ENCODE measurements around the gene ZNF488. TPM values are rescaled to one million over a fixed set of nuclear protein-coding genes. Genes with fewer than 3 reads are reported as not detected.
"Not testable (repeated sequence)": the region's sequence is repeated elsewhere in the genome, so short reads cannot be mapped to it uniquely, and the experiment has no call there.

ZNF488 gene
- total RNA-seq, 2 donors from 2014 or later = not detected

DNA sequence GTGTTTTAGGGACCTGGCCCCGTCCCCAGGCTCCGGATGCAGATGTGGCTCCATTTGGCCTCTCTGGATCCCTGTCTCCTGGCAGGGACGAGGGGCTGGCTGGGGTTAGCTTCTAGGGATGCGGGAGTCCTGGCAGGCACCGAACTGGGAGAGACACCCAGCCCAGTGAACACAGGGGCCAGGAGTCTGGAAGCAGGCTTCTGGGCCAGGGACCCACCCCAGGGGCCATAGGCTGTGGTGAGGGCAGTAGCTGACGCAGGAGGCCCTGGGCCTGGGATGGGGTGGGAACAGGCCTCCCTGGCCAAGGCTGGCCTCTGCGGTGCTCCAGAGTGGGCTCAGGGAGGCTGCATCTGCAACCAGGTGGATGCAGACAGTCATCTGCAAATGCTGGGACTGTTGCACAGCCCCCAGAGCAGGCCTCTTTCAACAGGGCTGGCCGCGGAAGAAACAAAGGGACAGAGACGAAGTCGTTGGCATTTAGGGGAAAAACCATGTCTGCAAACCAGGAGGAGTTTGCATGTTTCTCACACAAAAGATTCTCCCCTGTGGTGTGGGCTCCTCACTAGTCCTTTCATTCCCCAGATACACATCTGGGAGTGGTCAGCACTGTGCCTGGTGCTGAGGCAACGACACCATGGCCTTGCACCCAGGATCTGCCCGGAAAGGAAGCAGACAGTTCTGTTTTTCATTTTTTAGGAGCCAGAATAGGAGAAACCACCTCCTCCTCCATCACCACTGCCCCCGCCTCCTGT, 36.4 kb upstream of the ZNF488 start:
- H3K27me3 ChIP-seq (replicated peaks; ENCODE audit: insufficient read depth) = no peaks in the 10 kb centered on the region
- no peaks in the 10 kb centered on the region for H3K9me3 ChIP-seq
- H3K27ac ChIP-seq = no peak overlapping the region
- ATAC-seq (ENCODE audit: insufficient number of reproducible peaks, low FRiP score, low read depth) (no peak), DNase-seq (ENCODE audit: low spot score) (no peak)
- TF ChIP-seq, protein P1, sequence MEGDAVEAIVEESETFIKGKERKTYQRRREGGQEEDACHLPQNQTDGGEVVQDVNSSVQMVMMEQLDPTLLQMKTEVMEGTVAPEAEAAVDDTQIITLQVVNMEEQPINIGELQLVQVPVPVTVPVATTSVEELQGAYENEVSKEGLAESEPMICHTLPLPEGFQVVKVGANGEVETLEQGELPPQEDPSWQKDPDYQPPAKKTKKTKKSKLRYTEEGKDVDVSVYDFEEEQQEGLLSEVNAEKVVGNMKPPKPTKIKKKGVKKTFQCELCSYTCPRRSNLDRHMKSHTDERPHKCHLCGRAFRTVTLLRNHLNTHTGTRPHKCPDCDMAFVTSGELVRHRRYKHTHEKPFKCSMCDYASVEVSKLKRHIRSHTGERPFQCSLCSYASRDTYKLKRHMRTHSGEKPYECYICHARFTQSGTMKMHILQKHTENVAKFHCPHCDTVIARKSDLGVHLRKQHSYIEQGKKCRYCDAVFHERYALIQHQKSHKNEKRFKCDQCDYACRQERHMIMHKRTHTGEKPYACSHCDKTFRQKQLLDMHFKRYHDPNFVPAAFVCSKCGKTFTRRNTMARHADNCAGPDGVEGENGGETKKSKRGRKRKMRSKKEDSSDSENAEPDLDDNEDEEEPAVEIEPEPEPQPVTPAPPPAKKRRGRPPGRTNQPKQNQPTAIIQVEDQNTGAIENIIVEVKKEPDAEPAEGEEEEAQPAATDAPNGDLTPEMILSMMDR (IDR thresholded peaks at IDR 0.05) = no peak
- H3K4me1 ChIP-seq (ENCODE audit: control insufficient read depth in 1 of 2, low read depth in 2 of 2) = no peaks in the 10 kb centered on the region
- H3K4me3 ChIP-seq = no peak overlapping the region
- H3K36me3 ChIP-seq = no peaks in the 10 kb centered on the region

DNA sequence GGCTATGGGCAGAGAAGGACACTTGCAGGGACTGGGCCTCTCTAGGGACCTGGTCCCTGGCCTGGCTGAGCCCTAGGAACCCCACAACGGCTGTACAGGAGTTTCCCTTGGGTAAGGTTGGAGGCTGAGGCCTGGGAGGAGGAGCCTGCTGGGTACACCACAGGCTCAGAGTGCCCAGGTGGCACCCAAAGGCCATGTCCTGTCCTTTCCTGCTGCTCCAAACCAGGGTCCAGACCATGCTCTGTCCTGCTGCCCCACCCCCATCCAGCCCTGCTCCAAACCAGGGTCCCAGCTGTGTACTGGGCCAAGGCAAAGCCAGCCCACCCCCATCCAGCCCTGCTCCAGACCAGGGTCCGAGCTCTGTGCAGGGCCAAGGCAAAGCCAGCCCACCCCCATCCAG, 35.3 kb upstream of the ZNF488 start:
- no peak for ATAC-seq (ENCODE audit: insufficient number of reproducible peaks, low FRiP score, low read depth)
- H3K4me3 ChIP-seq = no peak overlapping the region
- H3K4me1 ChIP-seq (ENCODE audit: control insufficient read depth in 1 of 2, low read depth in 2 of 2) = no peaks in the 10 kb centered on the region
- H3K27me3 ChIP-seq (replicated peaks; ENCODE audit: insufficient read depth) = no peaks in the 10 kb centered on the region
- no peak overlapping the region for H3K27ac ChIP-seq
- no peaks in the 10 kb centered on the region for H3K9me3 ChIP-seq
- TF ChIP-seq, protein P1 (IDR thresholded peaks at IDR 0.05) = no peak
- DNase-seq (ENCODE audit: low spot score) = no peak
- H3K36me3 ChIP-seq = no peaks in the 10 kb centered on the region

DNA sequence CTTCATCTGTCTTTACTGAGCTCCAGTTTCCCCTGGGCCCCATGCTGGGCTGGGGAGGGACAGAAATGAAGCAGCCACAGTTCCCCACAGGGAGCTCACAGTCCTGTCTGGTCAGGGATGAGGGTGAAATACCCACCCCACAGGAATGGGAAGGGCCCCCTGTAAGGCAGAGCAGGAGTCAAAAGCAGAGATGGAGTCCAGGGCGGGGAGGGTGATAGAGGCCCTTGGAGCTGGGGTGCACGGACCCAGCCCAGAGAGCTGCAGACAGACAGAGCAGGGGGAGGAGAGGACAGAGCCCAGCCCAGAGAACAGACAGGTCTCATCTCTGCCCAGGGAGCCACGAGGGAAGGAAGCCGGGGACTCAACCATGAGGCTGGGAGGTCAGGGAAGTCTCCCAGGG, 34.9 kb upstream of the ZNF488 start:
- H3K27me3 ChIP-seq (replicated peaks; ENCODE audit: insufficient read depth) = no peaks in the 10 kb centered on the region
- ATAC-seq (ENCODE audit: insufficient number of reproducible peaks, low FRiP score, low read depth) (no peak), DNase-seq (ENCODE audit: low spot score) (no peak)
- no peaks in the 10 kb centered on the region for H3K9me3 ChIP-seq
- H3K27ac ChIP-seq = no peak overlapping the region
- H3K4me3 ChIP-seq = no peak overlapping the region
- TF ChIP-seq, protein P1 (IDR thresholded peaks at IDR 0.05) = no peak
- H3K4me1 ChIP-seq (ENCODE audit: control insufficient read depth in 1 of 2, low read depth in 2 of 2) = no peaks in the 10 kb centered on the region
- no peaks in the 10 kb centered on the region for H3K36me3 ChIP-seq

DNA sequence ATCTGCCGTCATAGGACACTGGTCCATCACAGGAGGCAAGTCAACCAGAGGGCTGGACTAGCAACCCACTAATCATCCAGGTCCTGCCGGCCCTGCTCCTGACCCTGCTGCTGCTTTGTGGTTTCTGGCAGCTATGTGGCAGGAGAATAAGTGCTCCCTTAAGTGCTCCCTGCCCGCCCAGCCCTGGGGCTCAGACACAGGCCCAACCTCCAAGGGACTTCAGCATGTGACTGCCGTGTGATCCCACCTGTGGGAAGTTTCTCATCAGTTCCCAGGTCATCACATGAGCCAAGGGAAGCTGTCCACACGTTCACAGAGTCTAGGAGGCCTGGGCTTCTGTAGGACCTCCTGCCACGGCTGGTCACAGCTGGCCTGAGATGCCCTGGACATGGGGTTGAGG, 34.2 kb upstream of the ZNF488 start:
- H3K9me3 ChIP-seq = no peaks in the 10 kb centered on the region
- H3K27ac ChIP-seq = no peak overlapping the region
- H3K4me1 ChIP-seq (ENCODE audit: control insufficient read depth in 1 of 2, low read depth in 2 of 2) = no peaks in the 10 kb centered on the region
- no peak overlapping the region for H3K4me3 ChIP-seq
- DNase-seq (ENCODE audit: low spot score) (no peak), ATAC-seq (ENCODE audit: insufficient number of reproducible peaks, low FRiP score, low read depth) (no peak)
- TF ChIP-seq, protein P1 (IDR thresholded peaks at IDR 0.05) = no peak
- H3K27me3 ChIP-seq (replicated peaks; ENCODE audit: insufficient read depth) = no peaks in the 10 kb centered on the region
- no peaks in the 10 kb centered on the region for H3K36me3 ChIP-seq

- H3K9me3 ChIP-seq; H3K27me3 ChIP-seq (replicated peaks; ENCODE audit: insufficient read depth); H3K4me1 ChIP-seq (ENCODE audit: control insufficient read depth in 1 of 2, low read depth in 2 of 2); H3K27ac ChIP-seq; ATAC-seq (ENCODE audit: insufficient number of reproducible peaks, low FRiP score, low read depth); H3K4me3 ChIP-seq; DNase-seq (ENCODE audit: low spot score); H3K36me3 ChIP-seq: not testable (repeated sequence)
Measured at GRCh38 chr10:47416305-47417218, 32.5 kb upstream of the ZNF488 start.

Measured in thoracic aorta (tissue), 2 donors.